ENCODE measurements around the gene PLEKHO2.

DNA sequence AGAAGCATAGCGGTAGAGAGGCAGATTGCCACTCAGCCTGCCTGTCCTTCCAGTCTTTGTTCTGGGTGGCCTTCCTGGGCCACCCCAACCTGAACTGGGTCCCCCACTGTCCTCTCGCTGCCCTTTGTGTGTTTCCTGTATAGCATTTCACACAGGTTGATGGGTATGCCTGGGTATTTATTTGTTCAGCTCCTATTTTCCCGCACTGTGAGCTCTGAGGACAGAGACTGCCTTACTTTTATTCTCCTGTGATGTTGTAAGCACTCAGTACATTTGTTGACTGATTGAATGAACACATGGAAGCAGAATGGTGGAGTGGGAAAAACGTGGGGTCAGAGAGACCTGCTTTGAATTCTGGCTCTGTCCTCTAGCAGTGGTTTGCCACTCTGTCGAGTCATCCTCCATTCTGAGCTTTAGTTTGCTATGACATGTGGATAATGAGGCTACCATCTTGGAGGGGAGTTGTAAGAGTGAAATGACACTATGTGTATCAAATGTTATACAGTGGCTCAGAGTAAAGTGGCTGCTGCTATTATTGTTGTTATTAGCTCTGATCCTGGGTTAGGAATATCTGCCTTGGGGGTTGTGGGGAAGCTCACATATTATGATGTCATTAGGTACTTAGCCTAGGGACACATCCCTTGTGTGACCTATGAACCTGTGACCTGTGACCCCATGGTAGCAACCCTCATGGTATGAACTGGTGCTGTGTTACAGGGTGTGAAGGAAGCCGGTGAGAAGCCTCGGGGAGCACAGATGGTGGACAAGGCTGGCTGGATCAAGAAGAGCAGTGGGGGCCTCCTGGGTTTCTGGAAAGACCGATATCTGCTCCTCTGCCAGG lies 6.4 kb downstream of the PLEKHO2 start:
- TF ChIP-seq, protein P1, sequence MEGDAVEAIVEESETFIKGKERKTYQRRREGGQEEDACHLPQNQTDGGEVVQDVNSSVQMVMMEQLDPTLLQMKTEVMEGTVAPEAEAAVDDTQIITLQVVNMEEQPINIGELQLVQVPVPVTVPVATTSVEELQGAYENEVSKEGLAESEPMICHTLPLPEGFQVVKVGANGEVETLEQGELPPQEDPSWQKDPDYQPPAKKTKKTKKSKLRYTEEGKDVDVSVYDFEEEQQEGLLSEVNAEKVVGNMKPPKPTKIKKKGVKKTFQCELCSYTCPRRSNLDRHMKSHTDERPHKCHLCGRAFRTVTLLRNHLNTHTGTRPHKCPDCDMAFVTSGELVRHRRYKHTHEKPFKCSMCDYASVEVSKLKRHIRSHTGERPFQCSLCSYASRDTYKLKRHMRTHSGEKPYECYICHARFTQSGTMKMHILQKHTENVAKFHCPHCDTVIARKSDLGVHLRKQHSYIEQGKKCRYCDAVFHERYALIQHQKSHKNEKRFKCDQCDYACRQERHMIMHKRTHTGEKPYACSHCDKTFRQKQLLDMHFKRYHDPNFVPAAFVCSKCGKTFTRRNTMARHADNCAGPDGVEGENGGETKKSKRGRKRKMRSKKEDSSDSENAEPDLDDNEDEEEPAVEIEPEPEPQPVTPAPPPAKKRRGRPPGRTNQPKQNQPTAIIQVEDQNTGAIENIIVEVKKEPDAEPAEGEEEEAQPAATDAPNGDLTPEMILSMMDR (IDR thresholded peaks at IDR 0.05 in 4 of 5, conservative IDR thresholded peaks at IDR 0.05 in 1 of 5), result no peak
- no peak for TF ChIP-seq POLR2A (IDR thresholded peaks at IDR 0.05)
